Right lobe of liver (tissue), 4 donors: ENCODE results near the gene RWDD1.

Experiments used
- POLR2A ChIP-seq: fragments of 450-650 bp; IDR thresholded peaks from one replicate; pipeline ENCODE4 v1.6.1; 2017; ENCODE audit warnings: antibody characterized with exemption, mild to moderate bottlenecking
- TF ChIP-seq, protein P1 (sequence below), 4 donors: fragments of 200-600 bp in 3 of 4; fragments of 450-650 bp in 1 of 4; IDR thresholded peaks; one replicate each; pipeline versions ENCODE4 v1.5.1 to v1.8.0; 2016 to 2022; ENCODE audit warnings: antibody characterized with exemption in 4 of 4, mild to moderate bottlenecking in 2 of 4
- donor health status: DM: no; HTN: no; CAD: no.
- donor health status: DM: no; HTN: no; CAD: no.
- donor health status: DM: no; HTN: yes; CAD: no.

DNA sequence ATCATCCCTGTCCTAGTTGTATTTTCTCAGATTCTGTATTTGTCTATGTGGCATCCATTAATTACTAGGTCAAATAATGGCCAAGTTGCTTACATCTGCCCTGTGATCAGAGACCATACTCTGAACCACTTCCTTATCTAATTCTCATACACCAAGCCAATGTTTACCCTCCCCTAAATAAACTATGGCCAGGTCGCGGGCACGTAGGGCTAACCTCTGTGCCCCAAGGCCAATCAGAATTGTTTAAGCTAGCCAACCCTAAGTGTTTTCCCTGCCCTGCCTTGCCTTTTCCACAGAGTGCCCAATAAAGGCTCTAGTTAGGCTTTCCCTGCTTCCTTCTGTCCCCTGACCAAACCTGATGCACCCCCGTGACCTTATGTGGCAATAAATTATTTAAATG, 20.5 kb upstream of the RWDD1 start:
- TF ChIP-seq, protein P1, sequence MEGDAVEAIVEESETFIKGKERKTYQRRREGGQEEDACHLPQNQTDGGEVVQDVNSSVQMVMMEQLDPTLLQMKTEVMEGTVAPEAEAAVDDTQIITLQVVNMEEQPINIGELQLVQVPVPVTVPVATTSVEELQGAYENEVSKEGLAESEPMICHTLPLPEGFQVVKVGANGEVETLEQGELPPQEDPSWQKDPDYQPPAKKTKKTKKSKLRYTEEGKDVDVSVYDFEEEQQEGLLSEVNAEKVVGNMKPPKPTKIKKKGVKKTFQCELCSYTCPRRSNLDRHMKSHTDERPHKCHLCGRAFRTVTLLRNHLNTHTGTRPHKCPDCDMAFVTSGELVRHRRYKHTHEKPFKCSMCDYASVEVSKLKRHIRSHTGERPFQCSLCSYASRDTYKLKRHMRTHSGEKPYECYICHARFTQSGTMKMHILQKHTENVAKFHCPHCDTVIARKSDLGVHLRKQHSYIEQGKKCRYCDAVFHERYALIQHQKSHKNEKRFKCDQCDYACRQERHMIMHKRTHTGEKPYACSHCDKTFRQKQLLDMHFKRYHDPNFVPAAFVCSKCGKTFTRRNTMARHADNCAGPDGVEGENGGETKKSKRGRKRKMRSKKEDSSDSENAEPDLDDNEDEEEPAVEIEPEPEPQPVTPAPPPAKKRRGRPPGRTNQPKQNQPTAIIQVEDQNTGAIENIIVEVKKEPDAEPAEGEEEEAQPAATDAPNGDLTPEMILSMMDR (IDR thresholded peaks at IDR 0.05): no peak
- no peak for TF ChIP-seq POLR2A
